PFSK-1 (cell line): ENCODE results near the gene ASIC1.
A peak's percentile ranks its signal among the peaks of the same experiment; 100 is the strongest.

ENCODE experiments used
- FOXP2 ChIP-seq: optimal IDR thresholded peaks from 2 replicates; pipeline ENCODE3; 2011; ENCODE audit warnings: borderline replicate concordance, control low read depth, inconsistent platforms; ENCODE audit not compliant: insufficient read depth; ENCODE audit errors: extremely low read length, extremely low read depth
- POLR2AphosphoS5 ChIP-seq: IDR thresholded peaks from 2 replicates; pipeline ENCODE4 v1.6.1; 2012; ENCODE audit warnings: low read depth, mild to moderate bottlenecking, control low read depth, low read length, moderate library complexity
- SIN3A ChIP-seq: IDR thresholded peaks from 2 replicates; pipeline ENCODE4 v1.6.1; 2012; ENCODE audit warnings: mild to moderate bottlenecking, low read length, moderate library complexity, borderline replicate concordance; ENCODE audit not compliant: insufficient read depth
- TAF1 ChIP-seq: IDR thresholded peaks from 2 replicates; pipeline ENCODE4 v1.6.1; 2012; ENCODE audit warnings: low read length, control low read depth, borderline replicate concordance; ENCODE audit not compliant: insufficient read depth
- TF ChIP-seq, protein P1 (sequence below), 2 experiments: IDR thresholded peaks; 2 replicates each; pipeline versions ENCODE4 v1.6.1 to v1.8.0; 2011 to 2012; ENCODE audit warnings: low read depth in 2 of 2, low read length in 2 of 2, control low read depth in 1 of 2, inconsistent platforms in 1 of 2, mild to moderate bottlenecking in 1 of 2, moderate library complexity in 1 of 2; ENCODE audit not compliant: insufficient read depth in 1 of 2

ASIC1 gene

DNA sequence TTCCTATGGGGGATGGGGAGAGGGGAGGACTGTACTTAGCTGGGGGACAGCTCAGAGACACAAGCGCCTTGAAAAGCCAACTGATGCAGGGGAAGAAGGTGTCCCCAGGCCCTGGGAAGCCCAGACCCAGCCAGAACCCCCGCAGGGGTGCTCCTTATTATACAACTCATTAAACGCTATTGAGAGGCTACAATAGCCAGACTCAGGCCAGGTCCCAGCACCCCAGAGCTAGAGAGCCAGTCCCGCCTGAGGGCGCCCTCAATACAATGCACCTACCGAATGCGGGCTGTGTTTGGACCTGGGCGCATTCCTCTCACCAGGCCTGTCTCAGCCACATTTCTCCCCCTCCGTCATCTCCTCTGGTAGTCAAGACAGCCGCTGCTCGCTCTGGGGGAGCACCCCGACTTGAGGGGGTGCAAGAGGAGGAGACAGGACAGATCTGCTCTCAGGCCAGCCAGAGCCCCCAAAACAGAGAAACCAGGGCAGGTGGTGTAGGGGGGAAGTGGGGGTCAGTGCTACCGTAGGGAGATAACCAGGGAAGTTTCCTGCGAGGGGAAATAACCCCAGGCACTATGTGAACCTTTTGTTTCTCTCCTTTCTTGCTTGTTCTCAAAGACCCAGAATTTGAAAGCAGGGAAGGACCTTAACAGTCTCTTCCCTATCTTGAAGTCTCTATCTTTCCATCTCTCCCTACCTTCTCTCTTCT, 6.1 kb upstream of the ASIC1 start:
- TF ChIP-seq POLR2AphosphoS5 (no peak), FOXP2 (no peak), TAF1 (no peak), SIN3A (no peak)
- TF ChIP-seq, protein P1, sequence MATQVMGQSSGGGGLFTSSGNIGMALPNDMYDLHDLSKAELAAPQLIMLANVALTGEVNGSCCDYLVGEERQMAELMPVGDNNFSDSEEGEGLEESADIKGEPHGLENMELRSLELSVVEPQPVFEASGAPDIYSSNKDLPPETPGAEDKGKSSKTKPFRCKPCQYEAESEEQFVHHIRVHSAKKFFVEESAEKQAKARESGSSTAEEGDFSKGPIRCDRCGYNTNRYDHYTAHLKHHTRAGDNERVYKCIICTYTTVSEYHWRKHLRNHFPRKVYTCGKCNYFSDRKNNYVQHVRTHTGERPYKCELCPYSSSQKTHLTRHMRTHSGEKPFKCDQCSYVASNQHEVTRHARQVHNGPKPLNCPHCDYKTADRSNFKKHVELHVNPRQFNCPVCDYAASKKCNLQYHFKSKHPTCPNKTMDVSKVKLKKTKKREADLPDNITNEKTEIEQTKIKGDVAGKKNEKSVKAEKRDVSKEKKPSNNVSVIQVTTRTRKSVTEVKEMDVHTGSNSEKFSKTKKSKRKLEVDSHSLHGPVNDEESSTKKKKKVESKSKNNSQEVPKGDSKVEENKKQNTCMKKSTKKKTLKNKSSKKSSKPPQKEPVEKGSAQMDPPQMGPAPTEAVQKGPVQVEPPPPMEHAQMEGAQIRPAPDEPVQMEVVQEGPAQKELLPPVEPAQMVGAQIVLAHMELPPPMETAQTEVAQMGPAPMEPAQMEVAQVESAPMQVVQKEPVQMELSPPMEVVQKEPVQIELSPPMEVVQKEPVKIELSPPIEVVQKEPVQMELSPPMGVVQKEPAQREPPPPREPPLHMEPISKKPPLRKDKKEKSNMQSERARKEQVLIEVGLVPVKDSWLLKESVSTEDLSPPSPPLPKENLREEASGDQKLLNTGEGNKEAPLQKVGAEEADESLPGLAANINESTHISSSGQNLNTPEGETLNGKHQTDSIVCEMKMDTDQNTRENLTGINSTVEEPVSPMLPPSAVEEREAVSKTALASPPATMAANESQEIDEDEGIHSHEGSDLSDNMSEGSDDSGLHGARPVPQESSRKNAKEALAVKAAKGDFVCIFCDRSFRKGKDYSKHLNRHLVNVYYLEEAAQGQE (IDR thresholded peaks at IDR 0.05; ENCODE audit: insufficient read depth in 1 of 2, low read depth in 2 of 2, low read length in 2 of 2): no peak

DNA sequence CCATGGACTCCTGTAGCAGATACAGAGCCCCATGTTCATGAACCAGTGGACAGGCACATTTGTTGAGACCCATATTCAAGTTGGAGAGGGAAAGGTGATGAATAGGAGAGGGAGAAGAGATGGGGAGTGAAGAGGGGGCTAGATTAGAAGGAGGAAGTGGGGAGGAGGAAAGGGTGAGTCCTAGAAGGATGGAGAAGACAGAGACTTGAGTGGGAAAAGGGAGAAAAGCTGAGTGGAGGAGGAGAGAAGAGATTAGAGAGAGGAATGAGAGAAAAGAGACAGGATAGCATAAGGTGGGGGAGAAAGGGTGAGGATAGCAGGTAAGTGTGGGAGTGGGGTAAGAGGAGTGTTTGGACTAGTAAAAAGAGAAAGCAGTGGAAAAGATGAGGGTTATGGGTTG, 4.9 kb upstream of the ASIC1 start:
- TF ChIP-seq POLR2AphosphoS5 (no peak), FOXP2 (no peak)

DNA sequence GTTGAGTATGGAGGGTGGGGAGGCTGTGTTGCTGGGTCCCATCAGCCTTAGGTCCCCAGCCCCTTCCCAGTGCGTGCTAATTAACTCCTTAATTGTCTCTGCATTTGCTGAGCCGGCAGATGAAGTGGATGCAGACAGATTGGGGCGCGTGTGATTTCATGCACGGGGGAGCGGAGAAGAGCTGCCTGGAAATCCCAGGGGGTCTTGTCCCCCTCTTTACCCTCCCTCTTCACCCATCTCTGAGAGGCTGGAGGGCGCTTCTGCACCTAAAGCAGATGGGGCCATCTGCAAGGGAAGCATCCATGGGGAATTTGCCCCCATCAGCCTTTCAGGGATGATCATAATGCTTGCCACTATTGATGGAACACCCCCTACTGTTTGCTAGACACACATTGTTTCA, 4.4 kb upstream of the ASIC1 start:
- TF ChIP-seq TAF1 (no peak), SIN3A (no peak), FOXP2 (no peak), POLR2AphosphoS5 (no peak)
- TF ChIP-seq, protein P1 (IDR thresholded peaks at IDR 0.05; ENCODE audit: insufficient read depth in 1 of 2, low read depth in 2 of 2, low read length in 2 of 2): no peak

DNA sequence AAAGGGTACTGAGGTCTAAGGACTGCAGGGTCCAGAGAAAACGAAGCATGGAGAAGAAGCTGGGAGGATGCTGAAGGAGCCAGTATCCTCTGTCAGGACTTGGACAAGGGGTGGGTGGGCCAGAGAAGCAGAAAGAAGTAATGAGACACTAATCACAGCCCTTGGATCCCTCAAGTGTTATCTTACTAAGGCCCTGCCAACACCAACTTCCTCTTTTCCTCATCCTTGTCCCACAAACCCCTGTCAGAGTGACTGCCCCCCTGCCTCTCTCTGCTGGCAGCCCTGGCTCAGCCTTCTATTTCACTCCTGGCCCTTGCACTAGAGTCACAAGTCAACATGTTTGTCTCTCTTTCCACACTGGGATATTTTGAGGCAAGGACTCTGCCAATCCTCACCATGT, 3.8 kb upstream of the ASIC1 start:
- no peak for TF ChIP-seq FOXP2
- TF ChIP-seq, protein P1 (IDR thresholded peaks at IDR 0.05; ENCODE audit: insufficient read depth in 1 of 2, low read depth in 2 of 2, low read length in 2 of 2): no peak
- no peak for TF ChIP-seq POLR2AphosphoS5
- no peak for TF ChIP-seq TAF1
- TF ChIP-seq SIN3A: no peak

DNA sequence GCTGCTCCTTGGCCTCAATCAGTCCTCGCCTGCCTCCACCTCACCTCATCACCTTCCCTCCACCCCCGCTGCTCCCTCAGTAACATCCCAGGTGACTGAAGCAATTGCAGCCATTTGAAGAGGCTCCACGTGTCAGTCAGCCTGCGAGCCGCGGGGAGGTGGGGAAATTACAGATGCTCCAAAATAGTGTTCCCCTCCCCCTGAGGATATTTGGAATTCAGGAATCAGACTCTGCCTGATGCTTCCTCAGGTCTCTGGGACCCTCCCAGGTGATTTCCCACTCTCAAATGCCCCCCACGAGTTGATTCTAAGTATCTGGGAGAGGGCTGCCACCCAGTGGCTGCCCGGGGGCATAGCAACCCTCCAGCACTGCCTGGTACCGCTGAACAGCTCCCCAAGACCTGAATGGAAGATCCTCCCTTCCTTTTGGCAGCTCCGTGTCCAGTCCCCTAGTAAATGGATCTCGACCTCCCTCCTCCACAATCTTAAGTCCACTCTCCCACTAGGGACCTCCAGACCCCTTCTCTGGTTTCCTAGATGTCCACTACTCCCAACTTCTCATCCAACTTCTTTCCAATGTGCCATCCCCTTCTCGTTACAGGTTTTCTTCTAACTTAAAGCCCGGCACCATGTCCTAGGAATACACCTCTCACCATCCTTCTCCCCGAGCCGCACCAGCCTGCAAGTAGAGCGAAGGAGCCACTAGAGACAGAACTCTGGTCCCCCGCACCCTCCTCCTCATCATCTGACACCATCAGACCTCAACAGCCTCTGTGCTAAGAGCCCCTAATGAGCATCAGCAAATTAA, 1.4 kb upstream of the ASIC1 start:
- TF ChIP-seq TAF1: no peak
- no peak for TF ChIP-seq SIN3A
- TF ChIP-seq, protein P1 (IDR thresholded peaks at IDR 0.05; ENCODE audit: insufficient read depth in 1 of 2, low read depth in 2 of 2, low read length in 2 of 2): peak; percentile 51 to 81; a peak in 3 of 4 replicates
- no peak for TF ChIP-seq POLR2AphosphoS5
- no peak for TF ChIP-seq FOXP2
